ENCODE results near the gene ATP11A. TPM values are rescaled to one million over a fixed set of nuclear protein-coding genes. Genes with fewer than 3 reads are reported as not detected.

Gene ATP11A
- total and polyA plus RNA-seq, 2 donors (not counting 3 experiments of a cell fraction or from before 2014, with no cell fraction given), result 16.5 to 88.1 TPM

GRCh38 chr13:112877976-112878955 is 188.4 kb downstream of the ATP11A start:
- BruUV-seq (replicated peaks), result no TSS peak
- no peak overlapping the region for H3K27ac ChIP-seq (ENCODE audit: insufficient read depth, low read depth, low read length)
- ChIA-PET CTCF (interaction anchor here (1.4 kb wide), 1 partner anchor 64 kb away, joined by 3 read pairs; no protein-coding TSS in a partner anchor), POLR2A (no interaction called here)
- peaks cover 2 to 21% of the 10 kb centered on the region in 2 experiments for H3K36me3 ChIP-seq (ENCODE audit: control insufficient read depth in 2 of 2, extremely low read depth in 1 of 2, insufficient read depth in 2 of 2, low read length in 2 of 2)
- TF ChIP-seq EZH2 (IDR thresholded peaks at IDR 0.05; ENCODE audit: borderline replicate concordance, low read depth, low read length, severe bottlenecking) (no peak), POLR2A (IDR thresholded peaks at IDR 0.05; ENCODE audit: low read depth, low read length) (no peak), CTCF (IDR thresholded peaks at IDR 0.05; ENCODE audit: extremely low read depth in 1 of 2, insufficient read depth in 1 of 2, low read depth in 1 of 2, low read length in 2 of 2) (no peak), MYC (IDR thresholded peaks at IDR 0.05; ENCODE audit: low read depth, low read length) (no peak), POLR2AphosphoS5 (IDR thresholded peaks at IDR 0.05; ENCODE audit: insufficient read depth, low read depth, low read length) (no peak), FOS (IDR thresholded peaks at IDR 0.05; ENCODE audit: borderline replicate concordance, insufficient read depth, low read length) (no peak), JUN (IDR thresholded peaks at IDR 0.05; ENCODE audit: borderline replicate concordance, insufficient read depth, insufficient read length, low read depth) (no peak), GATA2 (IDR thresholded peaks at IDR 0.05; ENCODE audit: insufficient read depth, insufficient read length, low read depth, low read length) (no peak)
- TF ChIP-seq, protein P1, sequence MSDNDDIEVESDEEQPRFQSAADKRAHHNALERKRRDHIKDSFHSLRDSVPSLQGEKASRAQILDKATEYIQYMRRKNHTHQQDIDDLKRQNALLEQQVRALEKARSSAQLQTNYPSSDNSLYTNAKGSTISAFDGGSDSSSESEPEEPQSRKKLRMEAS (IDR thresholded peaks at IDR 0.05; ENCODE audit: insufficient read depth, insufficient read length), result no peak
- no peaks in the 10 kb centered on the region for H3K9me1 ChIP-seq (replicated peaks; ENCODE audit: control insufficient read depth, extremely low read depth, insufficient read depth, low read length)
- H3K27me3 ChIP-seq (ENCODE audit: control insufficient read depth in 2 of 2, insufficient read depth in 2 of 2, low read length in 2 of 2), result no peaks in the 10 kb centered on the region
- H4K20me1 ChIP-seq (replicated peaks; ENCODE audit: control insufficient read depth, extremely low read depth, insufficient read depth, low read length), result no peaks in the 10 kb centered on the region
- intact Hi-C loops (cut with micrococcal nuclease), result no loop called here
- no peak overlapping the region for H3K9ac ChIP-seq (replicated peaks; ENCODE audit: extremely low read depth, insufficient read depth, low read length)
- H2AFZ ChIP-seq (ENCODE audit: low read depth, low read length), result no peak overlapping the region
- H3K4me2 ChIP-seq (ENCODE audit: insufficient read depth, low read length), result no peak overlapping the region
- DNase-seq (ENCODE audit: low read depth, low spot score), result no peak
- no peaks in the 10 kb centered on the region for H3K4me1 ChIP-seq (ENCODE audit: control insufficient read depth, extremely low read depth, insufficient read depth, low read length)
- no peaks in the 10 kb centered on the region for H3K9me3 ChIP-seq (replicated peaks; ENCODE audit: control insufficient read depth, insufficient read depth, low read length)
- no peak overlapping the region for H3K4me3 ChIP-seq (replicated peaks in 1 of 3; ENCODE audit: insufficient read depth in 1 of 3, low read depth in 1 of 3, low read length in 3 of 3)
- dilution Hi-C loops (cut with MboI; ENCODE audit: extremely low pct_ligation_motif_present, low sequenced_read_pairs), result no loop called here
- no peaks in the 10 kb centered on the region for H3K79me2 ChIP-seq (ENCODE audit: control insufficient read depth, insufficient read depth, low read length)
- FAIRE-seq, result no peak

Data from endothelial cell of umbilical vein (primary cell).